B cell (primary cell): ENCODE data around the gene TRMU. TPM values are rescaled to one million over a fixed set of nuclear protein-coding genes. Genes with fewer than 3 reads are reported as not detected.

Experiments
- ATAC-seq: fragments of 200-7000 bp; cut with Tn5 transposase; one replicate; pipeline ENCODE4 v1.10.0; 2021; ENCODE audit warnings: low read depth, mild to moderate bottlenecking, moderate number of reproducible peaks, moderate library complexity
- CTCF ChIA-PET: fragments of 350-600 bp; sonication (Branson Sonifier 250); formaldehyde crosslinking; loops from one replicate; lab custom pipeline; 2021; ENCODE audit warnings: antibody characterized with exemption, inconsistent platforms; lab: Charles Lee
- POLR2A ChIA-PET: fragments of 350-600 bp; sonication (Branson Sonifier 250); formaldehyde crosslinking; loops from one replicate; lab custom pipeline; 2021; ENCODE audit warnings: antibody characterized with exemption; lab: Charles Lee
- DNase-seq: peaks from one replicate; pipeline ENCODE4 v3.0.0; 2013
- H2AFZ ChIP-seq: 2 replicates; pipeline ENCODE4 v1.6.1; 2012; ENCODE audit warnings: mild to moderate bottlenecking, low read depth, low read length; ENCODE audit not compliant: insufficient read depth, poor library complexity, severe bottlenecking
- H3K27ac ChIP-seq, 2 donors: 1 replicate in 1 of 2; 2 replicates in 1 of 2; pipeline ENCODE4 v1.5.1; 2012 to 2013; ENCODE audit warnings: low read length in 2 of 2, mild to moderate bottlenecking in 2 of 2, moderate library complexity in 1 of 2
- H3K27me3 ChIP-seq, 4 experiments: fragments of 200-600 bp in 1 of 4; sonication (generic) in 1 of 4; replicated peaks in 1 of 4; 1 replicate in 2 of 4; 2 replicates in 2 of 4; pipeline versions ENCODE4 v1.6.1 to v1.7.0; 2013 to 2016; ENCODE audit warnings: low read length in 3 of 4, mild to moderate bottlenecking in 2 of 4, mixed read lengths in 1 of 4, moderate library complexity in 1 of 4; ENCODE audit not compliant: insufficient read depth in 4 of 4, control insufficient read depth in 3 of 4; ENCODE audit errors: control extremely low read depth in 1 of 4
- H3K36me3 ChIP-seq, 2 experiments: replicated peaks in 1 of 2; 1 replicate in 1 of 2; 2 replicates in 1 of 2; pipeline versions ENCODE4 v1.6.1 to v1.7.1; 2013; ENCODE audit warnings: low read length in 1 of 2; ENCODE audit not compliant: insufficient read depth in 2 of 2, control insufficient read depth in 1 of 2; ENCODE audit errors: control extremely low read depth in 1 of 2, extremely low read depth in 1 of 2
- H3K4me1 ChIP-seq, 2 donors: fragments of 200-600 bp in 1 of 2; sonication (generic) in 1 of 2; 1 replicate in 1 of 2; 2 replicates in 1 of 2; pipeline versions ENCODE4 v1.5.1 to v1.6.1; 2013 to 2017; ENCODE audit warnings: low read length in 2 of 2; ENCODE audit not compliant: control insufficient read depth in 2 of 2, insufficient read depth in 2 of 2
- H3K4me2 ChIP-seq: replicated peaks from 2 replicates; pipeline ENCODE3; 2012; ENCODE audit warnings: mild to moderate bottlenecking, low read depth, low read length; ENCODE audit not compliant: poor library complexity, severe bottlenecking
- H3K4me3 ChIP-seq, 5 experiments: fragments of 200-600 bp in 1 of 5; sonication (generic) in 1 of 5; 1 replicate in 3 of 5; 2 replicates in 2 of 5; pipeline versions ENCODE4 v1.5.1 to v1.7.0; 2011 to 2016; ENCODE audit warnings: low read length in 4 of 5, mild to moderate bottlenecking in 4 of 5, low read depth in 2 of 5, control low read depth in 1 of 5, moderate library complexity in 1 of 5; ENCODE audit not compliant: insufficient read depth in 1 of 5; ENCODE audit errors: control extremely low read depth in 1 of 5, extremely low read depth in 1 of 5
- H3K79me2 ChIP-seq: fragments of 200-600 bp; sonication (generic); one replicate; pipeline ENCODE4 v1.6.0; 2016; ENCODE audit warnings: low read length; ENCODE audit not compliant: control insufficient read depth, insufficient read depth
- H3K9ac ChIP-seq: fragments of 200-600 bp; sonication (generic); 2 replicates; pipeline ENCODE4 v1.6.1; 2017; ENCODE audit warnings: mild to moderate bottlenecking, low read length, moderate library complexity
- H3K9me3 ChIP-seq, 3 donors: one replicate each; pipeline versions ENCODE4 v1.6.1 to v1.7.1; 2013; ENCODE audit warnings: low read length in 2 of 3; ENCODE audit not compliant: control insufficient read depth in 2 of 3, insufficient read depth in 1 of 3; ENCODE audit errors: control extremely low read depth in 1 of 3
- H4K20me1 ChIP-seq: 2 replicates; pipeline ENCODE4 v1.6.0; 2012; ENCODE audit warnings: mild to moderate bottlenecking, low read length; ENCODE audit not compliant: insufficient read depth, control insufficient read depth, poor library complexity, severe bottlenecking
- H3K27ac Mint-ChIP-seq: one replicate; pipeline ENCODE4 v1.8.0; 2021; ENCODE audit warnings: mixed read lengths
- H3K27me3 Mint-ChIP-seq: one replicate; pipeline ENCODE4 v1.8.0; 2021; ENCODE audit warnings: mixed read lengths
- H3K4me1 Mint-ChIP-seq: one replicate; pipeline ENCODE4 v1.8.0; 2021; ENCODE audit warnings: mixed read lengths
- H3K4me3 Mint-ChIP-seq: one replicate; pipeline ENCODE4 v1.8.0; 2021; ENCODE audit warnings: mixed read lengths
- H3K9me3 Mint-ChIP-seq: one replicate; pipeline ENCODE4 v1.8.0; 2022; ENCODE audit warnings: mixed read lengths; ENCODE audit not compliant: insufficient read depth
- EZH2 ChIP-seq: IDR thresholded peaks from 2 replicates; pipeline ENCODE4 v1.6.1; 2012; ENCODE audit warnings: borderline replicate concordance, low read depth, mild to moderate bottlenecking, moderate library complexity, low read length; ENCODE audit not compliant: insufficient read depth, poor library complexity, severe bottlenecking
- WGBS: methylation state at CpG from one replicate; pipeline ENCODE4 v1.1.5; 2013; ENCODE audit warnings: missing lambda C conversion rate; ENCODE audit not compliant: insufficient coverage; 5-methylcytosine and 5-hydroxymethylcytosine counted together
- intact Hi-C: fragments of 100-400 bp; cut with micrococcal nuclease; formaldehyde crosslinking; loops from one replicate; pipeline ENCODE4 v1.10.0; 2022
- polyA plus RNA-seq: library from polyadenylated mRNA; depleted of rRNA; stranded (reverse); fragments of >200 nt; gene quantifications from 2 replicates; pipeline ENCODE4 v1.2.3, GENCODE V29; 2012
- total RNA-seq, 2 donors: library from RNA; stranded (reverse); fragments of 120-200 nt in 1 of 2; gene quantifications; 1 replicate in 1 of 2; 2 replicates in 1 of 2; pipeline versions ENCODE4 v1.2.3 to v1.2.4, GENCODE V29; 2013 to 2022
- TF ChIP-seq, protein P1 (sequence below): fragments of 200-600 bp; IDR thresholded peaks from one replicate; pipeline ENCODE4 v1.8.0; 2022; ENCODE audit warnings: antibody characterized with exemption, mild to moderate bottlenecking

The TRMU gene
- total and polyA plus RNA-seq, 2 donors (not counting 1 experiment from before 2014, with no cell fraction given) = 51.0 to 76.9 TPM

DNA sequence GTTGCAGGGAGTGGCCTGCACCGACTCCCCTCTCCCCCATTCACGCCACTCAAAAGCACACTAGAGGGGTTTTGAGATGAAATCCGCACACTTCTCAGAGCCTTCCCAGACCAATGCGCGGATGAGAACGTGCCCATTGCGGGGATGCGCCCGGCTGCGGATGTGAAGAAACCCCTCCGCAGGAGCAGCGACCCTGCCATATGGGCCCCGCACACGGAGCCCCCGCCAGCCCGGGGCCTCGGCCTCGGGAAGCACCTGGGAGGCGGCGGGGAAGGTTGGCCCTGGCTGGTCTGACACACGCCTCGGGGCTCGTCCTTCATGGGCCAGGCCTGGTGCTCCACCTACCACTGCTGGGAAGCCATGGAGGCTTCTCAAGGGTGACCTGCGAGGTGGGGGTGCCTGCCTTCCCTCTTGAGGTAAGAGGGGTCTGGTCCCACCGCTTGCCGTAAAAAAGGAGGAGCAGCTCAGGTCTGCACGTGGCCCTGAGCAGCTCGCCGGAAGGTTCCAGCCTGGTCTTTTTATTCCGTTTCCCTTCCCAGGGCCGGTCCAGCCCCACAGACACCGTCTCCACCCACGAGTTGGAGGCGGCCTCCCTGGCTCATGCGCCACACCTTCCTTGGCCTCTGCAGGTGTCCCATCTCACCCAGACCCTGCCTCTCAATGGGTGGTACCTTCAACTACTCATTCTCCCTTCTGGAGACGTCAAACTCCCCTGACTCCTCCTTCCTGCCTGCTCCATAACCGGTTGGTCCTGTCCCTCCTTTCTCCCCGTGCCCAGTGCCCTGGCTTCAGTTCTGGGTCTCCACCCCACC lies 39.4 kb downstream of the TRMU start:
- no peak overlapping the region for H3K4me3 ChIP-seq
- no peaks in the 10 kb centered on the region for H3K27me3 Mint-ChIP-seq
- H3K9ac ChIP-seq = no peak overlapping the region
- H2AFZ ChIP-seq = no peak overlapping the region
- 84% methylated on average over 36 of the region's 38 CpGs for WGBS
- ATAC-seq (no peak), DNase-seq (no peak)
- H3K27ac ChIP-seq = no peak overlapping the region
- H3K79me2 ChIP-seq = no peaks in the 10 kb centered on the region
- intact Hi-C loops = no loop called here
- peaks cover 0 to 30% (median 14%) of the 10 kb centered on the region in 3 donors for H3K9me3 ChIP-seq
- TF ChIP-seq, protein P1, sequence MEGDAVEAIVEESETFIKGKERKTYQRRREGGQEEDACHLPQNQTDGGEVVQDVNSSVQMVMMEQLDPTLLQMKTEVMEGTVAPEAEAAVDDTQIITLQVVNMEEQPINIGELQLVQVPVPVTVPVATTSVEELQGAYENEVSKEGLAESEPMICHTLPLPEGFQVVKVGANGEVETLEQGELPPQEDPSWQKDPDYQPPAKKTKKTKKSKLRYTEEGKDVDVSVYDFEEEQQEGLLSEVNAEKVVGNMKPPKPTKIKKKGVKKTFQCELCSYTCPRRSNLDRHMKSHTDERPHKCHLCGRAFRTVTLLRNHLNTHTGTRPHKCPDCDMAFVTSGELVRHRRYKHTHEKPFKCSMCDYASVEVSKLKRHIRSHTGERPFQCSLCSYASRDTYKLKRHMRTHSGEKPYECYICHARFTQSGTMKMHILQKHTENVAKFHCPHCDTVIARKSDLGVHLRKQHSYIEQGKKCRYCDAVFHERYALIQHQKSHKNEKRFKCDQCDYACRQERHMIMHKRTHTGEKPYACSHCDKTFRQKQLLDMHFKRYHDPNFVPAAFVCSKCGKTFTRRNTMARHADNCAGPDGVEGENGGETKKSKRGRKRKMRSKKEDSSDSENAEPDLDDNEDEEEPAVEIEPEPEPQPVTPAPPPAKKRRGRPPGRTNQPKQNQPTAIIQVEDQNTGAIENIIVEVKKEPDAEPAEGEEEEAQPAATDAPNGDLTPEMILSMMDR = no peak
- no peak for TF ChIP-seq EZH2
- H3K4me3 Mint-ChIP-seq = no peak overlapping the region
- H3K27ac Mint-ChIP-seq = no peak overlapping the region
- peaks cover 9 to 36% of the 10 kb centered on the region in 2 donors for H3K4me1 ChIP-seq
- peaks cover 6 to 60% of the 10 kb centered on the region in 2 experiments for H3K36me3 ChIP-seq
- CTCF ChIA-PET = interaction anchor here (2.0 kb wide), 1 partner anchor 7 kb away, joined by 13 read pairs; no protein-coding TSS in a partner anchor
- H3K9me3 Mint-ChIP-seq = peaks cover 2% of the 10 kb centered on the region
- H3K4me1 Mint-ChIP-seq = peaks cover 8% of the 10 kb centered on the region
- POLR2A ChIA-PET = interaction anchor here (0.6 kb wide), 1 partner anchor 87 kb away, joined by 4 read pairs; no protein-coding TSS in a partner anchor
- no peaks in the 10 kb centered on the region for H4K20me1 ChIP-seq
- peaks cover 0 to 6% (median 0%) of the 10 kb centered on the region in 4 experiments for H3K27me3 ChIP-seq
- H3K4me2 ChIP-seq = peak overlapping the region; percentile 15

DNA sequence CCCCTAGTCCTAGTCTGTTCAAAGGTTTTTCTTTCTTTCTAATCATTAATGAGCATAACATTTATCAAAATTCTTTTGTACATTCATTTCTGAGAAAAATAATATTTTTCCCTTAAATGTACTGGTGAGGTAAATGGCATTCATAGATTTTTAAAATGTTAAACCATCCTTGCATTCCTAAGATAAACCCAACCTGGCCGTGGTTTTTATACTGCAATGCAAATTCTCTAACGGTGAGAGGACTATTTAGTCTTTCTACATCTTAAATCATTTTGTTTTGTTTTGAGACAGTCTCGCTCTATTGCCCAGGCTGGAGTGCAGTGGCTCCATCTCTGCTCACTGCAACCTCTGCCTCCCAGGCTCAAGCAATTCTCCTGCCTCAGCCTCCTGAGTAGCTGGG lies 40.6 kb downstream of the TRMU start:
- Mint-ChIP-seq H3K27ac (no peak overlapping the region), H3K4me1 (peaks cover 5% of the 10 kb centered on the region), H3K9me3 (peaks cover 2% of the 10 kb centered on the region), H3K4me3 (no peak overlapping the region), H3K27me3 (no peaks in the 10 kb centered on the region)
- DNase-seq (no peak), ATAC-seq (no peak)
- no peak for TF ChIP-seq EZH2
- TF ChIP-seq, protein P1 = no peak
- ChIA-PET POLR2A (no interaction called here), CTCF (interaction anchor here (0.6 to 2.0 kb wide), 2 partner anchors 8 to 64 kb away, joined by 3 to 13 read pairs; no protein-coding TSS in a partner anchor)
- Histone ChIP-seq H3K36me3 (peaks cover 6 to 73% of the 10 kb centered on the region in 2 experiments), H3K4me2 (no peak overlapping the region), H3K9me3 (peaks cover 0 to 30% (median 14%) of the 10 kb centered on the region in 3 donors), H2AFZ (no peak overlapping the region), H3K79me2 (no peaks in the 10 kb centered on the region), H3K27me3 (peaks cover 0 to 6% (median 0%) of the 10 kb centered on the region in 4 experiments), H3K4me1 (peaks cover 9 to 24% of the 10 kb centered on the region in 2 donors), H3K9ac (no peak overlapping the region), H4K20me1 (no peaks in the 10 kb centered on the region), H3K4me3 (no peak overlapping the region), H3K27ac (no peak overlapping the region)
- intact Hi-C loops = no loop called here
- no CpG with 5 or more reads among the region's 3 CpGs for WGBS
